ENCODE data around the gene AKR7A2.

DNA sequence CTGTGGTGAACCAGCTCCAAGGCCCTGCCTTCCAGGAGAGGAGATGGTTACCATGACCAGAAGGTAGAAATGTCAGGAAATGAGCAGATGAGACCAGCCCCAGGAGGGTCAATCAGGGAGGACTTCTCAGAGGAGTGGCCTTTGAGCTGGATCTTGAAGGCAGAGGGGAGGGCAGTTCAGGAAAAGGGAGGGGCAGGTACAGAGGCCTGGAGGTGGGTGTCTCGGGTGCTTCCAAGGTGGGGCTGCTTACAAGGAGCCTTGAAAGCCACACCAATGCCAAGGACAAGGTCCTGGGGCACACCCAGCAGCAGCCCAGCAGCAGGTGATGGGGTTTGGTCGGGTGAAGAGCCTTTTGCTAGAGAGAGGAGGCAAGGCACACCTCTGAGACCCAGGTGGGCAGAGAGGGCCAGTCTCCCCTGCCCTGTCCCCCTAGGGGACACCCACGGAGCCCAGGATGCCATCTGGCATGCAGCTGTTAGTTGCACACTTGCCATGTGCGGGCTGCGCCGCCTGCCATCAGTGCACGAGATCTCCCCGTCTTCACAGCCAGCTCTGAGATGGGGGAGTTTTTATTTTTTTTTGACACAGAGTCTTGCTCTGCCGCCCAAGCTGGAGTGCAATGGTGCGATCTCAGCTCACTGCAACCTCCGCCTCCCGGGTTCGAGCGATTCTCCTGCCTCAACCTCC lies 18.6 kb upstream of the AKR7A2 start:
- TF ChIP-seq BACH2 (CRISPR knock-in tag; IDR thresholded peaks at IDR 0.05; ENCODE audit: borderline replicate concordance): no peak
- TF ChIP-seq PATZ1 (CRISPR knock-in tag; IDR thresholded peaks at IDR 0.05; ENCODE audit: borderline replicate concordance): no peak
- no peak for TF ChIP-seq PPARA (CRISPR knock-in tag; IDR thresholded peaks at IDR 0.05; ENCODE audit: borderline replicate concordance)
- TF ChIP-seq POU6F1 (CRISPR knock-in tag; IDR thresholded peaks at IDR 0.05; ENCODE audit: borderline replicate concordance, low read depth): no peak
- TF ChIP-seq ISL1 (CRISPR knock-in tag; IDR thresholded peaks at IDR 0.05): no peak
- no peak for TF ChIP-seq OSR1 (CRISPR knock-in tag; IDR thresholded peaks at IDR 0.05)
- TF ChIP-seq ZNF565 (CRISPR knock-in tag; conservative IDR thresholded peaks at IDR 0.05; ENCODE audit: low read depth): no peak
- no peak for TF ChIP-seq GLIS3 (CRISPR knock-in tag; IDR thresholded peaks at IDR 0.05)
- no peak for TF ChIP-seq ESRRG (CRISPR knock-in tag; IDR thresholded peaks at IDR 0.05)

Measured in SK-N-SH treated with all-trans-retinoic acid at 6 μM for 48 hours (cell line).